T-cell (primary cell): ENCODE measurements around the gene DIS3L2. TPM values are rescaled to one million over a fixed set of nuclear protein-coding genes. Genes with fewer than 3 reads are reported as not detected.
"Not testable (repeated sequence)": the region's sequence is repeated elsewhere in the genome, so short reads cannot be mapped to it uniquely, and the experiment has no call there.

ENCODE experiments used
- ATAC-seq, 4 experiments: fragments of 200-7000 bp in 3 of 4; fragments of 150-1000 bp in 1 of 4; cut with Tn5 transposase; replicated peaks in 1 of 4; 1 replicate in 3 of 4; 2 replicates in 1 of 4; pipeline ENCODE4 v1.10.0; 2021; ENCODE audit warnings: moderate library complexity in 3 of 4, mild to moderate bottlenecking in 2 of 4, moderate number of reproducible peaks in 1 of 4
- CTCF ChIA-PET, 2 donors: fragments of 300-600 bp; sonication (Branson Sonifier 250); formaldehyde crosslinking; loops; one replicate each; lab custom pipeline; 2022; ENCODE audit warnings: antibody characterized with exemption in 2 of 2; lab: Charles Lee
- POLR2A ChIA-PET, 2 donors: fragments of 300-600 bp; sonication (Branson Sonifier 250); formaldehyde crosslinking; loops; one replicate each; lab custom pipeline; 2022; ENCODE audit warnings: antibody characterized with exemption in 2 of 2; lab: Charles Lee
- DNase-seq, 35 experiments: peaks; one replicate each; pipeline versions ENCODE4 v3.0.0 to v3.0.0-alpha.2; 2013 to 2023
- H3K27ac ChIP-seq: one replicate; pipeline ENCODE4 v1.5.1; 2013; ENCODE audit warnings: low read length
- H3K27me3 ChIP-seq, 2 experiments: replicated peaks in 1 of 2; 1 replicate in 1 of 2; 2 replicates in 1 of 2; pipeline versions ENCODE4 v1.6.1 to v1.7.0; 2013; ENCODE audit warnings: low read length in 1 of 2, mixed read lengths in 1 of 2; ENCODE audit not compliant: control insufficient read depth in 2 of 2, insufficient read depth in 2 of 2; ENCODE audit errors: extremely low read depth in 1 of 2
- H3K36me3 ChIP-seq, 2 donors: 1 replicate in 1 of 2; 2 replicates in 1 of 2; pipeline versions ENCODE4 v1.6.1 to v1.7.0; 2013; ENCODE audit warnings: low read length in 1 of 2; ENCODE audit not compliant: control insufficient read depth in 2 of 2, insufficient read depth in 1 of 2; ENCODE audit errors: extremely low read depth in 1 of 2
- H3K4me1 ChIP-seq, 2 experiments: 1 replicate in 1 of 2; 2 replicates in 1 of 2; pipeline versions ENCODE4 v1.6.1 to v1.7.0; 2013; ENCODE audit warnings: low read length in 2 of 2, mixed read lengths in 1 of 2; ENCODE audit not compliant: insufficient read depth in 2 of 2, control insufficient read depth in 1 of 2; ENCODE audit errors: extremely low read depth in 1 of 2
- H3K4me3 ChIP-seq, 2 donors: 1 replicate in 1 of 2; 2 replicates in 1 of 2; pipeline versions ENCODE4 v1.5.1 to v1.7.0; 2013; ENCODE audit warnings: mild to moderate bottlenecking in 2 of 2, low read length in 1 of 2, moderate library complexity in 1 of 2; ENCODE audit not compliant: control insufficient read depth in 1 of 2; ENCODE audit errors: extremely low read depth in 1 of 2
- H3K9me3 ChIP-seq: 2 replicates; pipeline ENCODE4 v1.7.0; 2013
- H3K27ac Mint-ChIP-seq, 2 donors: one replicate each; pipeline ENCODE4 v1.8.0; 2020 to 2021; ENCODE audit warnings: mild to moderate bottlenecking in 2 of 2, mixed read lengths in 2 of 2
- H3K27me3 Mint-ChIP-seq, 2 donors: one replicate each; pipeline ENCODE4 v1.8.0; 2021 to 2022; ENCODE audit warnings: mixed read lengths in 2 of 2
- H3K36me3 Mint-ChIP-seq: one replicate; pipeline ENCODE4 v1.8.0; 2021; ENCODE audit warnings: mixed read lengths
- H3K4me1 Mint-ChIP-seq, 3 donors: one replicate each; pipeline ENCODE4 v1.8.0; 2020 to 2022; ENCODE audit warnings: mixed read lengths in 3 of 3, mild to moderate bottlenecking in 1 of 3
- H3K4me3 Mint-ChIP-seq, 3 donors: one replicate each; pipeline ENCODE4 v1.8.0; 2020 to 2022; ENCODE audit warnings: mild to moderate bottlenecking in 3 of 3, mixed read lengths in 3 of 3, moderate library complexity in 3 of 3
- H3K9me3 Mint-ChIP-seq, 3 donors: one replicate each; pipeline ENCODE4 v1.8.0; 2020 to 2022; ENCODE audit warnings: mixed read lengths in 3 of 3
- WGBS: methylation state at CpG from one replicate; pipeline ENCODE4 v1.1.5; 2013; ENCODE audit warnings: missing lambda C conversion rate; ENCODE audit not compliant: insufficient coverage; 5-methylcytosine and 5-hydroxymethylcytosine counted together
- total RNA-seq, 35 experiments: library from RNA in 6 of 35; stranded (reverse) in 6 of 35; fragments of 120-200 nt in 1 of 35; gene quantifications; one replicate each; pipeline versions ENCODE4 v1.2.1 to v1.2.4 and lab custom pipeline; 2013 to 2026

The DIS3L2 gene
- total RNA-seq, 5 donors from 2014 or later (not counting 1 experiment from before 2014, with no cell fraction given): 55.0 to 70.9 (median 61.4) TPM

DNA sequence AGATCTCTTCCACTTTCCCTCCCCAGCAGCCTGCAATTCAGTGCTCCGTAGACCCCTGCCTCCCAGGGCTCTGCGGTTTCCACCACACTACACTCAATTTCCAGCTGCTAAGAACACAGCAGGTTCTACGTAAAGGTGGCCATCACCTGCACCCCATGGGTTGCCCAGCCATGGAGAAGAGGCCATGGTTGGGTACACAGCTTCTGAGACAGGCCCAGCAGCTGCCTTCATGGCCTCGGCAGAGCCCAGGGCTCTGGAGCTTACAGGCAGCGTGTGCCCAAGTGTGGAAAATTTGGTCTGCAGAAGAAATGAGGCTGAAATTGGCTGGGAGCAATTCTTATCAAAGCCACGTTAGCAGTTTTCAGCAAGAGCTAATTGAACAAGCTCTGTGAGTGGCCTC lies 362.5 kb downstream of the DIS3L2 start:
- not testable (repeated sequence) for DNase-seq, H3K27ac ChIP-seq, H3K27me3 Mint-ChIP-seq, H3K27me3 ChIP-seq, ATAC-seq, H3K9me3 Mint-ChIP-seq, H3K36me3 ChIP-seq, H3K4me3 ChIP-seq, H3K36me3 Mint-ChIP-seq, H3K9me3 ChIP-seq
- 90% methylated on average over 2 of the region's 6 CpGs for WGBS
- peak overlapping the region; percentile 28 to 49 for H3K27ac Mint-ChIP-seq
- peak overlapping the region in 1 of 3 donors; percentile 17 for H3K4me3 Mint-ChIP-seq
- POLR2A ChIA-PET: interaction anchor here in 1 of 2 donors (0.6 kb wide), 1 partner anchor 31 kb away, joined by 3 read pairs; no protein-coding TSS in a partner anchor
- peaks cover 32 to 66% of the 10 kb centered on the region in 2 experiments for H3K4me1 ChIP-seq
- peaks cover 50 to 59% (median 53%) of the 10 kb centered on the region in 3 donors for H3K4me1 Mint-ChIP-seq
- CTCF ChIA-PET: interaction anchor here (0.6 to 3.1 kb wide), 3 partner anchors 9 to 418 kb away, joined by 3 to 11 read pairs (median 4); no protein-coding TSS in a partner anchor

DNA sequence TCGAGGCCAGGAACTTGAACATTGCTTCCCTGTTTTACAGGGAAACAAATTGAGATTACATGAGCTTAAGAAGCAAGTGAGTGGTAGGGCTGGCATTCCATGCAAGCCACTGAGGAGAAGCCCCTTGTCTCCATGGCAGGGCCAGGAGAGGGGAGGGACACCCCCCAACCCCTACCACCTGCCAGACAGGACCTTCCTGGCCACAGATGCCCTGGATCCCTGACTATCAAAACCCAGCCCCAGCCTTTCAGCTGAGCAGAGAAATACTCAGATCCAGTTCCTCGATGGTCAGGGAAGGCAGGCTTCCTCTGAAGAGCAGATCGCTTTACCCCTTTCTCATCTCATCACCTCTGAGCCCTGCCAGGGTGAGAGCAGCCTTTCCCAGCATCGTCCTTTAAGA lies 363.3 kb downstream of the DIS3L2 start:
- WGBS: 89% methylated on average over 2 of the region's 4 CpGs
- Mint-ChIP-seq H3K4me3 (no peak overlapping the region), H3K4me1 (peaks cover 42 to 51% (median 44%) of the 10 kb centered on the region in 3 donors), H3K9me3 (no peaks in the 10 kb centered on the region), H3K27ac (no peak overlapping the region), H3K36me3 (no peaks in the 10 kb centered on the region), H3K27me3 (no peaks in the 10 kb centered on the region)
- POLR2A ChIA-PET: interaction anchor here in 1 of 2 donors (0.6 kb wide), 1 partner anchor 32 kb away, joined by 3 read pairs; no protein-coding TSS in a partner anchor
- Histone ChIP-seq H3K36me3 (no peaks in the 10 kb centered on the region), H3K27ac (no peak overlapping the region), H3K27me3 (no peaks in the 10 kb centered on the region), H3K9me3 (no peaks in the 10 kb centered on the region), H3K4me3 (no peak overlapping the region), H3K4me1 (peaks cover 30 to 58% of the 10 kb centered on the region in 2 experiments)
- CTCF ChIA-PET: interaction anchor here (0.9 to 3.1 kb wide), 4 partner anchors 9 to 399 kb away, joined by 3 to 11 read pairs (median 4); no protein-coding TSS in a partner anchor
- ATAC-seq: no peak
- DNase-seq: no peak

DNA sequence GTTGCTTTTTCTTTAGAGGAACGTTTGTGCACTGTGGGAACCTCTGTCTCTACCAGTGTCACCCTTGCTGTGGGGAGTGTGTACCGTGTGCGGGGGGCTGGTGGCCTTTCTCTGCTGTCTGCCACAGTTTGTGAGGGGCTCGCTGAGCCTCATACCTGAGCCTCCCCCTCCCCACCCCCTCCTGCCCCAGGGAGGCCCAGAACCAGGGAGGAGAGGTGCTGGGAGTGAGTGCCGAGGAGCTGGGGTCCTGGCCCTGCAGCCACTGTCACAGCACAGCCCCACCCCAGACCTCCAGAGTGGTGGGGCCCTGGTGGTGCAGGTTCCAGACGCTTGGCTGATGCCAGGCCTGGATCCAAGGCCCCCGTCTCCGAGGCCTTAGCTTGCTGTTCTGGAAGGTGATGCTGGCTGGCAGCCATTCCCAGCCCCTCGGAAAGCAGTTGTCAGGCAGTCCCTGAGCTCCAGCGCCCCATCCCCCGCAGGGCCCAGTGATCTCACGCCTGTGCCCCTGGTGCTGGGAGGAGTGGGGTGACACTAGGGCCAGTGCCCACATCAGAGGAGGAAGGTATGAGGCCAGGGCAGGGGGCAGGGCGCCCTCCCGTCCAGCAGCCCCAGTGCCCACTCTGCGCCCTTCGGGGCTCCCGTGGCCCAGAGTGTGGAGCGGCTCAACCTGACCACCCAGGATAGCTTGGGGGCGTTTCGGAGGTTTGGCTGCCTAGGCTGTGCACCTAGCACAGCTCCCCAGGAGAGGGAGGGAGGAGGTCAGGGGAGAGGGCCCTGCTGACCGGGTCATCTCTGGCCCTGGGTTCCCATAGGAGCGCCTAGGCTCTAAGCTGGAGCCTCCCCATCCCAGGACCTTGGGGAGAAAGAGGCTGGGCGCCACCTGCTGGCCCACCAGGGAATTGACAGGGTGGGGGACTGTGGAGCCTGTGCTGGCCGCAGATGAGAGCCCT lies 364.1 kb downstream of the DIS3L2 start:
- Histone ChIP-seq H3K4me3 (no peak overlapping the region), H3K36me3 (no peaks in the 10 kb centered on the region), H3K27me3 (no peaks in the 10 kb centered on the region), H3K27ac (no peak overlapping the region), H3K9me3 (no peaks in the 10 kb centered on the region), H3K4me1 (peaks cover 25 to 50% of the 10 kb centered on the region in 2 experiments)
- Mint-ChIP-seq H3K36me3 (no peaks in the 10 kb centered on the region), H3K27ac (no peak overlapping the region), H3K9me3 (no peaks in the 10 kb centered on the region), H3K4me3 (no peak overlapping the region), H3K4me1 (peaks cover 34 to 43% (median 36%) of the 10 kb centered on the region in 3 donors), H3K27me3 (no peaks in the 10 kb centered on the region)
- peak in 22 of 35 experiments; percentile 10 to 72 (median 48) for DNase-seq
- peak; percentile 22 to 43 (median 32) for ATAC-seq
- CTCF ChIA-PET: interaction anchor here (0.5 to 3.1 kb wide), 12 partner anchors 10 to 858 kb away, joined by 3 to 11 read pairs (median 3); no protein-coding TSS in a partner anchor
- 91% methylated on average over 12 of the region's 24 CpGs for WGBS
- POLR2A ChIA-PET: no interaction called here

DNA sequence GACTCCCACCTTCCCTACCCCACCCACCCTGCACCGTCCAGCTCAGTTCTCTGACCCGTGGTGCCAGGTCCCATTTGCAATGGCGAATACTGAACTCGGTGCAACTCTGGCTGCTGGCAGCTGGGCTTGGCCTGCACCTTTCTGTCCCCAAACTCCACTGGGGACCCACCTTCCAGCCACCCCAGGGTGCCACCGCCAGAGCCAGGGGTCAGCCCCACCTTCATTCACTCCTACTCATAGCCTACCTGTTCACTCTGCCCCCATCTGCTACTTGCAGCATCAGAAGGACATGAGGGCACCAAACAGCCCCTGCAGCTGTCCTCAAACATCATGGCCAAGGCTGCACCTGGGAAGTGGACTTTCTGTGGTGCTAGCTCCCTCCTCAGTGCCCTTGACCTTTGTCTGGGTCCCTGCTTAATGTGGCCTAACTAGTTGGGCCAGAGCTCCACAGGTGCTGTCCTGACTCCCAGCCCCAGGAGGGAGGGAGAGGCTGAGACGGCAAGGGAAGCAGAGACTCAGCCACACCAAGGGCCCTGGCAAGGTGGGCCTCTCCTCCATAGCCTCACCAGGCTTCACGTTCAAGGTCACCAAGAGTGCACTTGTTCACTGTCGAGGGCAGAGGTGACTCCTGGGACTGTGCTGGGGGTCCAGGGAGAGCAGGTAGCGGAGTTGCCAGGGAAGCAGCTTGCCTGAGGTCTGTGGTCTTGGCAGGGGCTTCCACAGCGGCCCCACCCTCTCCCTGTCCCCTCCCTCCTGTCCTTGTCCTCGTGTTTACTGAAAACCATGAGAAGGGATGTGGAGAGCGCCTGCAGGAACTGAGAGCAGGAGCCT lies 365.0 kb downstream of the DIS3L2 start:
- DNase-seq: peak in 2 of 35 experiments; percentile 6 to 22
- H3K27me3 Mint-ChIP-seq: not testable (repeated sequence)

DNA sequence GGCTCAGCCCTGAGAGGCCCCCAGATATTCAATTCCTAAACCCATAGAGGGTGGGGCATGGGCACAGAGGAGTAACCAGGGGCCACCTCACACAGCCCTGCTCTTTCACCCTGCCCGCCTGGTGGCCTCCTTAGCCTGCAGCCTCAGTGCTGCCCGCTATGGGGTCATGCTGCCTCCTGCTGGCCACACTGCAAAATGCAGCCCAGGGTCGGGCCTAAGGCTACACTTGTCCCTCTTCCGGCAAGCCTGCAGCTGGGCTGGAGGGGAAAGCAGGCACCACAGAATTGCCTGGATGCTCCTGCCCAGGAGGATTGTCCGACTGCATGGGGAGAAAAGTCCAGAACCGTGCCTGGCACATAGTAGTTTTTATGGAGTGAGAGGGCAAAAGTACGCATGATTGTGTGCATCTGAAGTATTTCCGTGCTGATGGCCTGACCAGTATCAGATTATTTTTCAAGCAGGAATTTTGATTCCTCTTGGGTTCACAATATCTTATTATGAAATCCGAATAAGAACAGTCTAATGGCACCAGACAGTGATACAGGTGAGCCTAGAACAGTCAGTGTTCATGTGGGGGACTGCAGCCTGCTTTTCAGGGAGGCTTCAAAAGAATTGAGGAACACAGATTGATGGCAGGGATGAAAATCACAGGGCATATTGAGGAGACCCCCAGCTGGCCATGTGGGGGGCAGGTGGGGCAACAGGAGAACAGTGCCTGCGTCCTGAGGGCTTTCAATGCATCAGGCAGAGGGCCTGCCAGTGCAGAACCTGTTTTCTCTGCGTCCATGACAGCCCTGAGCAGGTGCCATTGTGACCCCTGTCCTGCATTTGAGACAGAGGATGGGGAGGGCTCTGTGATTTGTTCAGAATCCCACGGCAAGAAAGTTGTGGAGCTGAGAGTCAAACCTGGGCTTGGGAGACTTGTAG lies 365.9 kb downstream of the DIS3L2 start:
- H3K9me3 ChIP-seq: no peaks in the 10 kb centered on the region
- H3K27me3 ChIP-seq: no peaks in the 10 kb centered on the region
- peaks cover 9 to 32% of the 10 kb centered on the region in 2 experiments for H3K4me1 ChIP-seq
- CTCF ChIA-PET: interaction anchor here (0.6 to 3.1 kb wide), 3 partner anchors 12 to 405 kb away, joined by 4 to 11 read pairs (median 4); no protein-coding TSS in a partner anchor
- 39% methylated on average over 7 of the region's 12 CpGs for WGBS
- H3K27ac ChIP-seq: no peak overlapping the region
- ATAC-seq (peak; percentile 80 to 89 (median 81)), DNase-seq (peak; percentile 55 to 90 (median 79))
- Mint-ChIP-seq H3K36me3 (no peaks in the 10 kb centered on the region), H3K9me3 (no peaks in the 10 kb centered on the region), H3K4me1 (peaks cover 17 to 25% (median 19%) of the 10 kb centered on the region in 3 donors), H3K4me3 (no peak overlapping the region), H3K27ac (no peak overlapping the region), H3K27me3 (no peaks in the 10 kb centered on the region)
- POLR2A ChIA-PET: no interaction called here
- no peak overlapping the region for H3K4me3 ChIP-seq
- H3K36me3 ChIP-seq: no peaks in the 10 kb centered on the region

More for the DNA sequence above, 365.0 kb downstream of the DIS3L2 start:
- H3K4me3 ChIP-seq, H3K27ac ChIP-seq, H3K9me3 ChIP-seq, H3K36me3 ChIP-seq, H3K27me3 ChIP-seq, ATAC-seq, POLR2A ChIA-PET, H3K9me3 Mint-ChIP-seq, H3K4me3 Mint-ChIP-seq, H3K27ac Mint-ChIP-seq, H3K36me3 Mint-ChIP-seq: not testable (repeated sequence)
- peaks cover 25 to 34% (median 27%) of the 10 kb centered on the region in 3 donors for H3K4me1 Mint-ChIP-seq
- WGBS: 42% methylated on average over 3 of the region's 12 CpGs
- H3K4me1 ChIP-seq: peaks cover 18 to 41% of the 10 kb centered on the region in 2 experiments
- CTCF ChIA-PET: interaction anchor here (0.6 to 3.1 kb wide), 9 partner anchors 11 to 420 kb away, joined by 3 to 11 read pairs (median 4); no protein-coding TSS in a partner anchor
